Inflammatory macrophage treated with lipopolysaccharide for 4 hours (primary cell): ENCODE data around the gene TNIP1.

Source experiments
- DNase-seq: peaks from one replicate; pipeline ENCODE4 v3.0.0-alpha.2; 2020

TNIP1 gene

GRCh38 chr5:151080613-151081430 lies at the start of gene TNIP1:
TSS of gene TNIP1 (minus strand) at chr5:151081034. CDS start at chr5:151065095, 15,939 bp downstream.
- DNase-seq: peak; percentile 92

GRCh38 chr5:151130235-151130921 lies 49.5 kb upstream of the TNIP1 start:
- no peak for DNase-seq

GRCh38 chr5:151128817-151129216 lies 48.0 kb upstream of the TNIP1 start:
- peak; percentile 31 for DNase-seq

- no peak for DNase-seq
These were observed 47.1 kb upstream of the TNIP1 start for GRCh38 chr5:151127926-151128325.

- peak; percentile 76 for DNase-seq
These were observed 45.4 kb upstream of the TNIP1 start for GRCh38 chr5:151126199-151126645.

- peak; percentile 88 for DNase-seq
These were observed 44.6 kb upstream of the TNIP1 start for GRCh38 chr5:151125421-151125820.

- DNase-seq: no peak
These were observed 43.3 kb upstream of the TNIP1 start for GRCh38 chr5:151123897-151124751.

GRCh38 chr5:151122828-151123227 lies 42.0 kb upstream of the TNIP1 start:
- no peak for DNase-seq

- DNase-seq: no peak
These were observed 40.8 kb upstream of the TNIP1 start for GRCh38 chr5:151121665-151122064.

- DNase-seq: no peak
These were observed 40.3 kb upstream of the TNIP1 start for GRCh38 chr5:151121095-151121494.

- DNase-seq: no peak
These were observed 38.2 kb upstream of the TNIP1 start for GRCh38 chr5:151118913-151119575.

GRCh38 chr5:151115272-151115905 lies 34.6 kb upstream of the TNIP1 start:
- peak; percentile 73 for DNase-seq

- DNase-seq: peak; percentile 54
These were observed 32.8 kb upstream of the TNIP1 start for GRCh38 chr5:151113651-151114050.

- no peak for DNase-seq
These were observed 30.2 kb upstream of the TNIP1 start for GRCh38 chr5:151110992-151111391.

GRCh38 chr5:151110122-151110681 lies 29.4 kb upstream of the TNIP1 start:
- DNase-seq: no peak

- no peak for DNase-seq
These were observed 27.7 kb upstream of the TNIP1 start for GRCh38 chr5:151108566-151108965.

- DNase-seq: no peak
These were observed 27.1 kb upstream of the TNIP1 start for GRCh38 chr5:151107738-151108520.

GRCh38 chr5:151107084-151107483 lies 26.2 kb upstream of the TNIP1 start:
- no peak for DNase-seq

GRCh38 chr5:151106509-151106908 lies 25.7 kb upstream of the TNIP1 start:
- DNase-seq: no peak

GRCh38 chr5:151106043-151106442 lies 25.2 kb upstream of the TNIP1 start:
- no peak for DNase-seq

GRCh38 chr5:151105561-151105960 lies 24.7 kb upstream of the TNIP1 start:
- no peak for DNase-seq
